Measurements from ENCODE around the gene DHRSX. TPM values are rescaled to one million over a fixed set of nuclear protein-coding genes. Genes with fewer than 3 reads are reported as not detected.
A peak's percentile ranks its signal among the peaks of the same experiment; 100 is the strongest.

The DHRSX gene
- polyA plus RNA-seq, 2 of the 4 experiments (the other 2 are of a cell fraction) = 32.1 to 56.3 TPM

GRCh38 chrX:2425286-2426071, 75.3 kb downstream of the DHRSX start:
- no peak for DNase-seq (ENCODE audit: low read depth in 1 of 2, low spot score in 1 of 2)
- H3K4me3 ChIP-seq = no peak overlapping the region
- peak in 1 of 2 experiments; percentile 57; a peak in 2 of 6 replicates for ATAC-seq
- FAIRE-seq = no peak
- ChIA-PET CTCF (no interaction called here), POLR2A (no interaction called here)
- no peaks in the 10 kb centered on the region for H3K9me3 ChIP-seq
- H3K27ac ChIP-seq = no peak overlapping the region
- no peaks in the 10 kb centered on the region; the same call in 2 of the 3 replicates for H3K4me1 ChIP-seq
- TF ChIP-seq SREBF2 (IDR thresholded peaks at IDR 0.05) (no peak), FOSL2 (IDR thresholded peaks at IDR 0.05) (no peak), FOSL2 (CRISPR knock-in tag; IDR thresholded peaks at IDR 0.05) (no peak), MYC (IDR thresholded peaks at IDR 0.05; ENCODE audit: borderline replicate concordance, low read length) (no peak), BCL3 (IDR thresholded peaks at IDR 0.05) (no peak), FOSB (CRISPR knock-in tag; IDR thresholded peaks at IDR 0.05) (no peak), EP300 (IDR thresholded peaks at IDR 0.05) (no peak), TFCP2L1 (CRISPR knock-in tag; IDR thresholded peaks at IDR 0.05) (no peak), ZSCAN20 (CRISPR knock-in tag; IDR thresholded peaks at IDR 0.05) (no peak), RAD21 (conservative IDR thresholded peaks at IDR 0.05 in 1 of 2, IDR thresholded peaks at IDR 0.05 in 1 of 2) (no peak), HDAC2 (IDR thresholded peaks at IDR 0.05) (no peak), TP53 (CRISPR knock-in tag; IDR thresholded peaks at IDR 0.05) (no peak)
- TF ChIP-seq, protein P1, sequence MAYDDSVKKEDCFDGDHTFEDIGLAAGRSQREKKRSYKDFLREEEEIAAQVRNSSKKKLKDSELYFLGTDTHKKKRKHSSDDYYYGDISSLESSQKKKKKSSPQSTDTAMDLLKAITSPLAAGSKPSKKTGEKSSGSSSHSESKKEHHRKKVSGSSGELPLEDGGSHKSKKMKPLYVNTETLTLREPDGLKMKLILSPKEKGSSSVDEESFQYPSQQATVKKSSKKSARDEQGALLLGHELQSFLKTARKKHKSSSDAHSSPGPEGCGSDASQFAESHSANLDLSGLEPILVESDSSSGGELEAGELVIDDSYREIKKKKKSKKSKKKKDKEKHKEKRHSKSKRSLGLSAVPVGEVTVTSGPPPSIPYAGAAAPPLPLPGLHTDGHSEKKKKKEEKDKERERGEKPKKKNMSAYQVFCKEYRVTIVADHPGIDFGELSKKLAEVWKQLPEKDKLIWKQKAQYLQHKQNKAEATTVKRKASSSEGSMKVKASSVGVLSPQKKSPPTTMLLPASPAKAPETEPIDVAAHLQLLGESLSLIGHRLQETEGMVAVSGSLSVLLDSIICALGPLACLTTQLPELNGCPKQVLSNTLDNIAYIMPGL (CRISPR knock-in tag; IDR thresholded peaks at IDR 0.05; ENCODE audit: borderline replicate concordance) = no peak
- TF ChIP-seq, protein P2, sequence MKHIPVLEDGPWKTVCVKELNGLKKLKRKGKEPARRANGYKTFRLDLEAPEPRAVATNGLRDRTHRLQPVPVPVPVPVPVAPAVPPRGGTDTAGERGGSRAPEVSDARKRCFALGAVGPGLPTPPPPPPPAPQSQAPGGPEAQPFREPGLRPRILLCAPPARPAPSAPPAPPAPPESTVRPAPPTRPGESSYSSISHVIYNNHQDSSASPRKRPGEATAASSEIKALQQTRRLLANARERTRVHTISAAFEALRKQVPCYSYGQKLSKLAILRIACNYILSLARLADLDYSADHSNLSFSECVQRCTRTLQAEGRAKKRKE (CRISPR knock-in tag; IDR thresholded peaks at IDR 0.05; ENCODE audit: low read depth) = no peak
- H3K4me2 ChIP-seq = no peak overlapping the region
- WGBS (ENCODE audit: missing lambda C conversion rate) = 93% methylated on average over 13 of the region's 13 CpGs

DNA sequence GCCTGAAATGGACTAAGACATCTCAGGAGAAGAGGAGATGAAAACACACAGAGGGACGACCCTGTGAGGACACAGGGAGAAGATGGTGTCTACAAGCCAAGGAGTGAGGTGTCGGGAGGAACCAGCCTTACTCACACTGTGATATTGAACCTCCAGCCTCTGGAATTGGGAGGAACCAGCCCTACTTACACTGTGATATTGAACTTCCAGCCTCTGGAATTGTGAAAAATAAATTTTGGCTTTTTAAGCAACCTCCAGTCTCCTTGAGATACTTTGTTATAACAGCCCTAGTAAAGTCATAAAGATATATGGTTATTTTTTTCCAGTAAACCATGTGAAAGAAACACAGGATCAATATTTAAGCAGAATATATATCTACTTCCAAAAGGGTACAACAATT, 76.5 kb downstream of the DHRSX start:
- CTCF ChIA-PET = no interaction called here
- FAIRE-seq (no peak), ATAC-seq (no peak), DNase-seq (ENCODE audit: low read depth in 1 of 2, low spot score in 1 of 2) (no peak)
- POLR2A ChIA-PET = no interaction called here
- Histone ChIP-seq H3K4me3 (no peak overlapping the region), H3K27ac (no peak overlapping the region), H3K4me1 (no peaks in the 10 kb centered on the region), H3K4me2 (no peak overlapping the region), H3K9me3 (no peaks in the 10 kb centered on the region)
- TF ChIP-seq GATA3 (IDR thresholded peaks at IDR 0.05; ENCODE audit: borderline replicate concordance) (no peak), FOSB (CRISPR knock-in tag; IDR thresholded peaks at IDR 0.05) (no peak), EHF (CRISPR knock-in tag; IDR thresholded peaks at IDR 0.05) (no peak), CBX2 (IDR thresholded peaks at IDR 0.05; ENCODE audit: borderline replicate concordance, low read depth) (no peak), FOXS1 (CRISPR knock-in tag; IDR thresholded peaks at IDR 0.05) (no peak), RARB (CRISPR knock-in tag; IDR thresholded peaks at IDR 0.05) (no peak), ELK1 (IDR thresholded peaks at IDR 0.05; ENCODE audit: low read depth, low read length) (no peak), RNF2 (IDR thresholded peaks at IDR 0.05; ENCODE audit: borderline replicate concordance, low read depth) (no peak), SREBF2 (IDR thresholded peaks at IDR 0.05) (no peak), POLR2A (IDR thresholded peaks at IDR 0.05; ENCODE audit: low read length) (no peak), TP53 (CRISPR knock-in tag; IDR thresholded peaks at IDR 0.05) (no peak), BHLHE40 (IDR thresholded peaks at IDR 0.05; ENCODE audit: low read depth, low read length) (no peak), ZSCAN20 (CRISPR knock-in tag; IDR thresholded peaks at IDR 0.05) (no peak), CHD2 (IDR thresholded peaks at IDR 0.05; ENCODE audit: low read length, partially characterized antibody) (no peak), HDAC2 (IDR thresholded peaks at IDR 0.05) (no peak), HEYL (CRISPR knock-in tag; IDR thresholded peaks at IDR 0.05) (no peak), ZC3H11A (IDR thresholded peaks at IDR 0.05) (no peak), RAD21 (conservative IDR thresholded peaks at IDR 0.05 in 1 of 2, IDR thresholded peaks at IDR 0.05 in 1 of 2) (no peak), POLR2AphosphoS2 (conservative IDR thresholded peaks at IDR 0.05; ENCODE audit: low read length) (no peak), SMC3 (IDR thresholded peaks at IDR 0.05) (no peak)
- WGBS (ENCODE audit: missing lambda C conversion rate) = 65% methylated on average over 2 of the region's 2 CpGs

Measured in A549 (cell line).